GM21737 (cell line): ENCODE data around the gene FXYD2.
"Not testable (repeated sequence)": the region's sequence is repeated elsewhere in the genome, so short reads cannot be mapped to it uniquely, and the experiment has no call there.

Experiments
- ATAC-seq: cut with Tn5 transposase; IDR thresholded peaks from one replicate; pipeline ENCODE4 v1.9.1; 2021; ENCODE audit warnings: mild to moderate bottlenecking, moderate library complexity; ENCODE audit not compliant: unreplicated experiment

FXYD2 gene

GRCh38 chr11:117824571-117825537 lies at the start of gene FXYD2:
Gene FXYD2 (minus strand): TSS chr11:117824744. CDS start chr11:117824678, 66 bp downstream.
- ATAC-seq, result no peak

DNA sequence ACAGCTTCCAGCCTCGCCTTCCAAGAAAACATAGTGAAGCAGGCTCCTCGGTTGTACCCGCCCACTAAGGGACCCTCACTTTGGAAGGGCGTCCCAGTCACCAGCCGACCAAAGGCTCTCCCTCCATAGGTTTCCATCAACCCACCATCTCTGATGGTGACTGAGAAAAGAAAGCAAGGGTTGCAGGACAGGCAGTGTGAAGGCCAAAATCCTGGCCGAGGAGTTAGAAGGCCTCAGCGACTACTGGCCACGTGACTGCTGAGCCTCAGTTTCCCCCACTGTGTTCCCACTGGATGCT lies 49.2 kb upstream of the FXYD2 start:
- ATAC-seq, result no peak

DNA sequence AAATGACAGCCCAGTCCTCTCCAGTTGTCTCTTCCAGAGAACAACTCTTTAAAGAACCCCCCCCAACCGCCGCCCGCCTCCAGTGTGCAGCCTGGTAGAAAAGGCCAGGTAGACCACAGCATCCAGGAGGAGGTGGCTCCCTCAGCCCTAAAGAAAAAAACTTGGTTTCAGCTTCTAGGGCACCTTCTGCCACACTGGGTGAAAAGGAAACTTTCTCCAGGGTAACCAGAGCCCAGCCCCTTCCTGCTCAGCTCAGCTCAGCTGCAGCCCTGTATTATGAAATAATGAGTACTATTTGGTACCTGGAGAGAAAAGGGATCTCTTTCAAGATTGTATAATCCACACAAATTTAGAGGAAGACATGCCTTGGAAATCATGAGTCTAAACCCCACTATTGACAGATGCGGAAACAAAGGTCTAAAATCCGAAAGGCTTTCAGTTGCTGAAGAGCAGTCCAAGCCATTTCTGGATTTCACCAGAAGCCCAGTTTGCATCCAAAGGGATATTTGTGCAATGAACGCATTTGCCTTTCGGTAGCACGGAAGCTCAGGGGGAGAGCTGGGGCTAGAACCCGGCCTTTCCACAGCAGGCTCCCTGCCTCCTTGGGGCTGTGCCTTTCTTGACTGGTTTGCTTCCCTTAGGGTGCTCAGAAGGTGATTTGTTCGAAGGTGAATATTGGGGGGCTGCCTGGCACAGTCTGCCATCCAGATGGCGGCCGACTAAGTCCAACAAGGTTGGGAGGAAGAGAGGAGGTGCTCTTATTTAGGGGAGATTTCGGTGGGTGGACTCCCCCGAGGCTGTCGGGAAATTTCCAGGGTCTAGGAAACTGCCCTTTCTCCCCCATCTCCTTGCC lies 48.7 kb upstream of the FXYD2 start:
- no peak for ATAC-seq

- ATAC-seq, result no peak
Observed at GRCh38 chr11:117872420-117872961, 47.9 kb upstream of the FXYD2 start.

DNA sequence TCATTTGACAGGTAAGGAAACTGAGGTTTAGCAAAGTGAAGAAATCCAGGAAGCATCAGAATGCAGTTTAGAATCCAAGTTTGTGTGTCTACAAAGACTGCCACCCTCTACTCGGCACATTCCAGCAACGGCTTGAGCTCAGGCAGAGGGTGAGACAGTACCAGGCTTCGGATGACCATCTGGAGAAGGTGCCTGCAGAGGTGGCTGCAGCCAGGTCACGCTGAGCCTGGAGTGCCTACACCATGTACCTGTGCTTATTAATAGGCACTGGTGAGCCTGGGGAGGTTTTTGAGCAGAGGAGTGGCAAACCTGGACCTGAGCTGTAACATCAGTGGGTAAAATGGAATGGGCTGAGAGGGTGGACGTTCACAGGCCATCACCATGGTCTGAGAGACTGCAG lies 47.2 kb upstream of the FXYD2 start:
- no peak for ATAC-seq

DNA sequence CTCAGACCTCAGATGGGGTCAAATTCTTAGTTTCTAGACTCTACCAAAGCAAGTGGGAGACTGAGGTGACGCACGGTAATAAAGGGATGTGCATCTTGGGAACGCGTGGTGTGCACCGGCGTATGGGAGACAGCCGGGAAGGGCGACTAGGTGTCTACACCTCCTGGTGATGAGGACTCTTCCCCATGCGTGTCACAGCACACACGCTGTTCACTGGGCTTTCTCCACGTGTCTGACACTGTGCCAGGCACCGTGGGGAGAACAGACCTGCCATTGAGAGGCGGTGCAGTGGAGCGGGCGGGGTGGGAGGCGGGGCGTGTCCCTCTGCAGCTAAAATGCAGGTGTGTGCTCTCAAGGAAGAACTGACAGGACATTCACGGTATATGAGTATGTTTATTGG lies 46.6 kb upstream of the FXYD2 start:
- no peak for ATAC-seq

DNA sequence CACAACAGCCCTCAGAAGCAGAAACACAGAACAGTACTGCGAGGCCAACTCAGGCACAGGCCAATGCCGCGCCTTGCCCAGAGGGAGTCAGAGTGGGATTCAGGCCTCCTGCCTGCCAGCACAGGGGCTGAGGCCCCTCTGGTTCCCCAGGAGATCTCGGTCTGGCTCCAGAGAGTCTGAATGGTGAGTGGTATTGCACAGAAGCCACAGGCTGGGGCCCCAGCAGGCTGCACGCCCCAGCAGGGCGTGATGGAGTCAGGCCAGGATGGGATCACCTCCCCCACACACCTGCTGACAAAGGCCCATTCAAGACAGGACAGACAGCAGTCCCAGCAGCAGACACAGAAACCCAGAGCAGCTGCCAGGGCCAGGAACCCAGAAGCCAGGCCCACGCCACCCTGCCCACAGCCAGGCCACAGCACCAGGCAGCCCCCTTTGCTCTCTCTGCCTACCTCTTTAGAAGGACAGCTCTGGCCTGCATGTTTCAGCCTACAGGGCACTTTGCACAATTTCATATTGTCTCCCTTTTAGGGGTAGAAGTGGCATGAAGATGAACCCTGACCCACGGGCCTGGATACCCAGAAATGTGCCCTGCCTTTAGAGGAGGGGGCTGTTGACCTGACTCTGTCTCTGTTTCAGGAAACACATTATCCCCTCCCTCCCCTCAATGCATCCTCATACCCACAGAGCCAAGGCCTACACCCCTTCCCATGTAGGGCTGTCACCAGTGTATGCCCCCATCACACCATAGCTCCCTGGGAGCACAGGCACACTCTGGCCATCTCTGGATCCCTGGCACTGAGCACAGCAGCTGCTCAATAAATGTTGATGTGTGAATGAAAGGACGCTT lies 45.8 kb upstream of the FXYD2 start:
- no peak for ATAC-seq

GRCh38 chr11:117869604-117870003 lies 45.1 kb upstream of the FXYD2 start:
- ATAC-seq, result no peak

DNA sequence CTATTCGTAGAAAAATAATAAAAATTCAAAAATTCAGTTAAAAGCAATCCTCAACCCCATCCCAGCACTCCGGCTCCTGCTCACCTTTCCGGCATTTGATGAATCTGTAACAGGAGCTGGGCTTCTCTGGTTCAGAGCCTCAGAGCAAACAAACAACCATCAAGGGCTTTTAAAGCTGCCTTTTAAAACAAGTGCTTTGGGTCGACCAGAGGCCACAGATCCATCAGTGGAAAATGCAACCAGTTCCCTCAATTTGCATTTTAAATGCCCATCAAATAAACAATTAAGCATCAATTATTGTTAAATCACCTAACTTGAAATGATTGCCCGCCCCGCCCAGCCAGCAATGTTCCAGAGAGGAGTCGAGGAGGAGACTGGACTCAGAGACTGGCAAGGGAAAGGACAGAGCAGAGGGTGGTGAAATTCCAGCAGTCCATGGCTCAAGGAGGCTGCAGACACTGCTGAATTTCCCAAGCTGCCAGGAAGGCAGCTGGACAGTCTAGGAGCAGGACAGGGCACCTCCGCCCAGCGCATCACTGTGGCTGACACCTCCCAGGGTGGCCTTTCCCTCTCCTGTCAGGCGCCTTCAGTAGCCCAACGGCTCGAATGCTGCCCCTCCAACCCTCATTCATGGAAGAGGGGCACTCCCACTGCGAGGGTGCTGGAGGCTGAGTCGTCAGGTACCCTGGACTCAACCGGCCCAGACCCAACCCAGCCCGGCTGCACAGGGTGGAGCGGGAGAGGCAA lies 44.4 kb upstream of the FXYD2 start:
- no peak for ATAC-seq

GRCh38 chr11:117868088-117868487 lies 43.5 kb upstream of the FXYD2 start:
- no peak for ATAC-seq

GRCh38 chr11:117866526-117866925 lies 42.0 kb upstream of the FXYD2 start:
- ATAC-seq, result no peak

DNA sequence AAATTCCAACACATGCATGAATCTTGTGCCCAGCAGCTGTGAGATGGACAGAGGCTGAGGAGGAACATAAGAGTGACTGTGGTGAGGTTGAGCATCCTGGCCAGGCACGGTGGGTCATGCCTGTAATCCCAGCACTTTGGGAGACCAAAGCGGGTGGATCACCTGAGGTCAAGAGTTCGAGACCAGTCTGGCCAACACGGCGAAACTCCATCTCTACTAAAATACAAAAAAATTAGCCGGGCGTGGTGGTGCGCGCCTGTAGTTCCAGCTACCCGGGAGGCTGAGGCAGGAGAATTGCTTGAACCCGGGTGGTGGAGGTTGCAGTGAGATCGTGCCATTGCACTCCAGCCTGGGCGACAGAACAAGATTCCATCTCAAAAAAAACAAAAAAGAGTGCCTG lies 41.0 kb upstream of the FXYD2 start:
- ATAC-seq, result not testable (repeated sequence)

GRCh38 chr11:117863383-117863782 lies 38.8 kb upstream of the FXYD2 start:
- ATAC-seq, result no peak

DNA sequence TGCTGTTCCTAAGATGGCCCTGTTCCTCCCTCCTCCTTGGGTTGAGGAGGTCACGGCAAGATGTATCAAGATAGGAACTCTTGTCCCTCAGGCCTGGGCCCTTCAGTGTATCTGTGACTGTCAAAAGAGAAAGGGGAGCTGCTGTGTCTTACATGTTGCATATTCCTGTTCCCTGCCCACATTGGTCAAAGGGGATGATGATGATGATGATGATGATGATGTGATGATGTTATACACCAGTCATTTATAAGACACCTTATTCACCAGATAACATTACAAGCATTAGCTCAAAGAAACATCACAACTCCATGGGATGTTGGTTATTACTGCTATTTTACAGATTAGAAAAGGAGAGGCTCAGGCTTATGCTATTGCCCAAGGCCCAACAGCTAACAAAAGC lies 38.2 kb upstream of the FXYD2 start:
- ATAC-seq, result no peak

DNA sequence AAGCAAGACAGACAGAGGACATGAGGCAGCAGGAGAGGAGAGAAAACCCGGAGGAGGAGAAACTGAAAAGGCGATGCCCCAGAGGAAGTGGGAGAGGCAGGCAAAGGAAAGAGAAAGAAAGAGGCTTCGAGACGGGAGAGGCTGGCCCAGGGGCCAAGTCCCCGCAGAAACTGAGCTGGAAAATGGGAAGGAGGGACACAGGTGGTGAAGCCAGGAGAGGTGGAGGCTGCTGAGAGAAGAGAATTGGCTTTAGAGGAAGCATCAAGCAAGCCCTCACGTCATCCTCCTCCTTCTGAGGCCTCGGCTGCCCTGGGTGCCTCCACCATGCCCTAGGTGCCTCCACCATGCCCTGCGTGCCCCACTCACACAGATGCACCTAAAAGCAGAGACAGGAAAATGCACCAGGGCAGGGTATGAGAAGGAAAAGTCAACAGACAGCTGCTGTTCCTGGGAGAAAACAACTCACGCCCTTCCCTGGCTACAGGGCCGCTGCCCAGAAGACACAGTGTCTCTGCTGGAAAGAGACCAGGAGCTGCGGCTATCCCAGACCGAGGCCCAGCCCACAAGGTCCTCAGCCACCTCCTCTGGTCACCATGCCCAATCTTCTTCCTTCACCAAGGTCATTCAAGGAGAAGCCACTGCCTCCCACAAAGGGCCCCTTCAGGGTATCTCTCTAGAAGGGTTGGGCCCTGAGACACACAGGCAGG lies 37.6 kb upstream of the FXYD2 start:
- ATAC-seq, result no peak

DNA sequence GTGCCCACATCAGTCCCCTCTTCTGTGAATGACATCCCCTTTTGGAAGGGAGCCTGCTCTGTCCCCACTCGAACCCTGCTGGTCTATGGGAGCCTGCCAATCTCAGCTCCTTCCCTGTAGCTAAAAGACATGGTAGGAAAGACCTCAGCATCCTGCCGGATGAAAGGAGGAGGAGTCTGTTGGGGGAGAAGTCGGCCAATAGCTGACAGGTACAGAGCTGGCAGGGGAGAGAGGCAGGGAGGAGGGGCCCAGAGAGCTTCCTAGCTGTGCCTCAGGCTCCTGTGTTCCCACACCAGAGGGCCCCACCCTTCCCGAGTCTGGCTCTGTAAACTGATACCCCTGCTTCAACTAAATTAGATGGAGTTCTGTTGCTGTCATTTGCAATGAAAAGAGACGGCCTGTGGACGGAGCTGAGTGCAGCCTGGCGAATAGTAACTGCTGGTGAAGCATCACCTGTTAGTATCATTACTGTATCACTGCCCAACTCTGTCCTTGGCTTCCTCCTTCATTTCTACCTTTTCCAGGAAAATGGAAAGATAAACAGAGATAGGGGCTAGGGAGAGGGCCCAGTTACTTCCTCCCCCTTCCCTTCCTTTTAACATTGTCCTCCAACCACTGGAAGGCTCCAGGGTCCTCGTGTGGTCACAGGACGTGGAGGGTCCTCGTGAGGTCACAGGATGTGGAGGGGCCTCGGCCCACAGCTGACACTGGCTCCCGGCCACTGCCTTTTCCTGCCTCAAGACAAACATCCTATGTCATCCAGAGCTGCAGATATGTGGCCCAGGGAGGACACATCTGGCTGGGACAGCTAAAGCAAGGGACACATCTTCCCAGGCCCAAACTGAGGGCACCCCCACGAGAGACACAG lies 36.8 kb upstream of the FXYD2 start:
- no peak for ATAC-seq

DNA sequence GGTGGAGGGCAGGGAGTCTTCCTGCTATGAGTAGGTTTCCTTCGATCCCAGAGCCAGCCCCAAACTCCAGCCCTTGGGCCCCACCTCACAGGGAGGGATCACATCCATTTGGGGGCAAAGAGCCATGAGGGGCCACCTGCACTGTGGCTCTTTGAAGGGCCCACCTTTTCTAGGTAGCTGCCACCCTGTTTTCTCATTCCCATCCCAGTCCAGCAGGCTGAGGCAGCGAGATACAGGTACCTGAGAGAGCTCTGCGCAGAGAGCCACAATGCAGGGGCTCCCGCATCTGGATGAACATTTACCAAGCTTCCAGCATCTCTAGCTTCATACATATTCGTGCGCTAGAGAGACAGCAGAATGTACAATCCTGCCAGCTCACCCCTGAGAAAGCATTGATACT lies 35.6 kb upstream of the FXYD2 start:
- no peak for ATAC-seq

DNA sequence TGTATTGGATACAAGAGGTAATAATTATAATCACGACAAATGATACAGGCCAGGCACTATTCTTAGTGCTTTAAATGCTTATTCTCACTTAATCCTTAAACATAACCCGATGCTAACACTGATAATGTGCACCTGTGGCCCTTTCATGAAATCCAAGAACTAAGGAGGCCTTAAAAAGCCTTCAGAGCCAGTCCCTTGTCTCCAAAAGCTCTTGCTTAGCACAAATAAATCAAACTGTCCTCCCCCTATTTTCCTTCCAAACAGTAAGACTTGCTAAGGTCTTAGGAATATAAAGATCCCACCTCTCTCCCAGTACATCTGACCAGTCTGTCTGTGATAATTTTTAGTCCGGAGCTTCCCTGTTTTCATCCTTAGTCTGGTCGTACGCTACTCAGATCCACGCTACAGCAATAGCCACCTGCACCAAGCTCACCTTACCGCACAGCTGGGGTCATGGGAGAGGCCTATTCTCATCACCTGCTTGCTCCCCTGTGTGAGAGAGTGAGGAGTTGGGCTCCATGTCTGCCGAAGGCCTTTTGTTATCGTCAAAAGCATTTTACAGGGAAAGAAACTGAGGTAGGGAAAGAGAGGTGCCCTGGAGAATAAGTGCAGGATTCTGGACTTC lies 35.1 kb upstream of the FXYD2 start:
- no peak for ATAC-seq
